CD8-positive, alpha-beta memory T cell (primary cell): ENCODE measurements around the gene RAB40A. TPM values are rescaled to one million over a fixed set of nuclear protein-coding genes. Genes with fewer than 3 reads are reported as not detected.
A peak's percentile ranks its signal among the peaks of the same experiment; 100 is the strongest.

Experiments used
- CTCF ChIA-PET: fragments of 350-600 bp; sonication (Branson Sonifier 250); formaldehyde crosslinking; loops from one replicate; lab custom pipeline; 2021; ENCODE audit warnings: antibody characterized with exemption; lab: Charles Lee
- POLR2A ChIA-PET: fragments of 350-600 bp; sonication (Branson Sonifier 250); formaldehyde crosslinking; loops from one replicate; lab custom pipeline; 2021; ENCODE audit warnings: antibody characterized with exemption; lab: Charles Lee
- DNase-seq, 5 donors: peaks; one replicate each; pipeline versions ENCODE4 v3.0.0 to v3.0.0-alpha.2; 2020 to 2022; ENCODE audit warnings: mixed read lengths in 1 of 5
- H3K27ac ChIP-seq: one replicate; pipeline ENCODE4 v1.7.0; 2013; ENCODE audit warnings: low read depth, mild to moderate bottlenecking, low read length, moderate library complexity
- H3K27me3 ChIP-seq: 2 replicates; pipeline ENCODE4 v1.7.0; 2013; ENCODE audit warnings: low read length, mild to moderate bottlenecking; ENCODE audit not compliant: insufficient read depth, poor library complexity, severe bottlenecking
- H3K36me3 ChIP-seq: 2 replicates; pipeline ENCODE4 v1.7.0; 2013; ENCODE audit warnings: mild to moderate bottlenecking, low read length, moderate library complexity; ENCODE audit not compliant: insufficient read depth
- H3K4me1 ChIP-seq: 2 replicates; pipeline ENCODE4 v1.7.0; 2013; ENCODE audit warnings: mild to moderate bottlenecking, low read length, moderate library complexity; ENCODE audit not compliant: insufficient read depth
- H3K4me3 ChIP-seq: 2 replicates; pipeline ENCODE4 v1.7.0; 2013; ENCODE audit warnings: mild to moderate bottlenecking, low read length
- H3K9me3 ChIP-seq: 2 replicates; pipeline ENCODE4 v1.7.0; 2013; ENCODE audit warnings: mild to moderate bottlenecking, low read length
- H3K27ac Mint-ChIP-seq, 8 donors: one replicate each; pipeline ENCODE4 v1.8.0; 2020 to 2021; ENCODE audit warnings: mixed read lengths in 8 of 8, mild to moderate bottlenecking in 6 of 8, inconsistent platforms in 3 of 8, moderate library complexity in 3 of 8
- H3K27me3 Mint-ChIP-seq, 2 donors: one replicate each; pipeline ENCODE4 v1.8.0; 2020 to 2021; ENCODE audit warnings: mixed read lengths in 2 of 2, mild to moderate bottlenecking in 1 of 2, moderate library complexity in 1 of 2
- H3K36me3 Mint-ChIP-seq, 3 donors: one replicate each; pipeline ENCODE4 v1.8.0; 2020 to 2021; ENCODE audit warnings: mixed read lengths in 3 of 3, inconsistent platforms in 1 of 3, mild to moderate bottlenecking in 1 of 3
- H3K4me1 Mint-ChIP-seq, 3 donors: one replicate each; pipeline ENCODE4 v1.8.0; 2020 to 2021; ENCODE audit warnings: mixed read lengths in 3 of 3, inconsistent platforms in 1 of 3, mild to moderate bottlenecking in 1 of 3
- H3K4me3 Mint-ChIP-seq, 7 donors: one replicate each; pipeline ENCODE4 v1.8.0; 2020 to 2021; ENCODE audit warnings: mixed read lengths in 7 of 7, mild to moderate bottlenecking in 6 of 7, moderate library complexity in 4 of 7, inconsistent platforms in 2 of 7
- H3K9me3 Mint-ChIP-seq, 5 donors: one replicate each; pipeline ENCODE4 v1.8.0; 2020 to 2022; ENCODE audit warnings: mixed read lengths in 5 of 5, mild to moderate bottlenecking in 3 of 5, moderate library complexity in 2 of 5, inconsistent platforms in 1 of 5
- polyA plus RNA-seq: library from polyadenylated mRNA; unstranded; fragments of 300-500 nt; fragmentation: Illumina TruSeq; gene quantifications from one replicate; pipeline ENCODE4 v1.2.3, GENCODE V29; 2021
- total RNA-seq, 2 experiments: library from RNA; stranded (reverse); gene quantifications; one replicate each; pipeline ENCODE4 v1.2.3, GENCODE V29; 2021

The RAB40A gene, protein sequence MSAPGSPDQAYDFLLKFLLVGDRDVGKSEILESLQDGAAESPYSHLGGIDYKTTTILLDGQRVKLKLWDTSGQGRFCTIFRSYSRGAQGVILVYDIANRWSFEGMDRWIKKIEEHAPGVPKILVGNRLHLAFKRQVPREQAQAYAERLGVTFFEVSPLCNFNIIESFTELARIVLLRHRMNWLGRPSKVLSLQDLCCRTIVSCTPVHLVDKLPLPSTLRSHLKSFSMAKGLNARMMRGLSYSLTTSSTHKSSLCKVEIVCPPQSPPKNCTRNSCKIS
- under 1 TPM in 1 of 2 experiments, not detected in 1; 0.13 TPM for total RNA-seq
- not detected for polyA plus RNA-seq

DNA sequence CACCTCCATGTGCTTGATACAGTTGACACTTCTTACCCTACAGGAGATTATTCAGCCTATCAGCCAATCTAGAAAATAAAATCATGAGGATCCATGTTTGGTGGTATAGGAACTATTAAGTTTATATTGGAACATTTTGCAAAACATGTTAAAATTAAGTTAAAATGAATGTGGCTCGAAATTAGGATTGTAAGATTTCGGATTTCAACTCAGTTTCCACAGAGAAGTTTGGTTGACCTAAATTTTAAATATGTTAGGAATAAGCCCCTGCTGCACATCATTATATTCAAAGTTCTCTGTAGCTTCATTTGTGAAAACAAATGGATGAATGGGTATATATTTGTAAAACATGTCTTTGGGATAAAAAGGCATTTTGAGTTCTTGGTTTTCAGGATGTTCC, at the start of gene RAB40A:
RAB40A (minus strand) TSS at position 101 of the 400 bp plus-strand sequence. CDS start 18,733 bp downstream, outside the sequence.
- no peak within 1 kb of the TSS for H3K27ac ChIP-seq
- no peak within 1 kb of the TSS for H3K4me3 Mint-ChIP-seq
- no peaks in the 10 kb centered on the region for H3K4me1 Mint-ChIP-seq
- no peaks in the 10 kb centered on the region for H3K36me3 Mint-ChIP-seq
- H3K4me1 ChIP-seq, result no peaks in the 10 kb centered on the region
- no peaks in the 10 kb centered on the region for H3K9me3 ChIP-seq
- ChIA-PET POLR2A (no interaction called here), CTCF (no interaction called here)
- peaks cover 4 to 11% of the 10 kb centered on the region in 2 donors for H3K27me3 Mint-ChIP-seq
- H3K36me3 ChIP-seq, result no peaks in the 10 kb centered on the region
- no peak within 1 kb of the TSS for H3K27ac Mint-ChIP-seq
- H3K9me3 Mint-ChIP-seq, result no peaks in the 10 kb centered on the region
- DNase-seq, result no peak
- H3K27me3 ChIP-seq, result no peaks in the 10 kb centered on the region
- H3K4me3 ChIP-seq, result no peak within 1 kb of the TSS

DNA sequence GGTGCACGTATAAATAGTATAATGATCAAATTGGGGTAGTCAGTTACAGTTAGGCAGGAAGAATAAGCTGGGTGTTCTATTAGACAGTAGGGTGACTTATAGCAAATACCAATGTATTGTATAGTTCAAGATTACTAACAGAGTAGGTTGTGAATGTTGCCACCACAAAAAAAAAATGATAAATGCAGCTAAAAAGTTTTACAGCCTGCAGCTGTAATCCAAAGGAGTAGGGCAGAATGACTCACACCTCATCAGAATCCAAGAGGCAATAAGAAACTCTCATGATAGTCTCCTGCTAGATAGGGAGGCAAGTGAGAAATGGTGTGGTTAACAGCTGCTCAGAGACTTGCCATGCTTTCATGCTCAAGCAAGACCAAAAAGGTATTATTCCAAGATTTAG, 46.5 kb upstream of the RAB40A start:
- Mint-ChIP-seq H3K4me1 (no peaks in the 10 kb centered on the region), H3K27ac (no peak overlapping the region), H3K27me3 (peaks cover 6 to 7% of the 10 kb centered on the region in 2 donors), H3K4me3 (no peak overlapping the region), H3K9me3 (no peaks in the 10 kb centered on the region), H3K36me3 (no peaks in the 10 kb centered on the region)
- no peak for DNase-seq
- no peaks in the 10 kb centered on the region for H3K27me3 ChIP-seq
- ChIA-PET POLR2A (interaction anchor here (0.5 kb wide), 1 partner anchor 89 kb away, joined by 4 read pairs; no protein-coding TSS in a partner anchor), CTCF (no interaction called here)
- no peaks in the 10 kb centered on the region for H3K36me3 ChIP-seq
- H3K27ac ChIP-seq, result no peak overlapping the region
- no peaks in the 10 kb centered on the region for H3K4me1 ChIP-seq
- no peaks in the 10 kb centered on the region for H3K9me3 ChIP-seq
- H3K4me3 ChIP-seq, result no peak overlapping the region

DNA sequence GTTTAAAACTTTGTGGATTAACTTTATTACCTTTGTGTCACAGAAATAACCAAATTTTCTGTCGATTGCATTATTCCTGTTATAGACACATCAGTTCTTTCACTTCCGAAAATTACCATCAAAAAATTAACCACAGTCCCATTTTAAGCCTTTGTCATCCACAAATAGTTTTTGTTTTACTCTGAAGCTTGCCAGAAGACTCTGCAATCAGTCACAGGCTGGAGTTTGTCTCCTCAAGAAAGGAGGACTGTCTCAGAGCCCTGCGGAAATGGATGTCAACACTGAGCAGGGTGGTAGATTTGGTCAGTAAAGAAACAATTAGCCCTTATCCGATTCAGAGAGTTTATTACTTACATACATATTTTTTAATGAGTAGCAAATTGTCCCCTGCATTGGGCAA, 45.9 kb upstream of the RAB40A start:
- H3K27ac Mint-ChIP-seq, result no peak overlapping the region
- H3K27ac ChIP-seq, result no peak overlapping the region
- H3K9me3 Mint-ChIP-seq, result no peaks in the 10 kb centered on the region
- ChIA-PET CTCF (no interaction called here), POLR2A (no interaction called here)
- no peak overlapping the region for H3K4me3 Mint-ChIP-seq
- H3K27me3 Mint-ChIP-seq, result peaks cover 7 to 8% of the 10 kb centered on the region in 2 donors
- DNase-seq, result no peak
- H3K36me3 Mint-ChIP-seq, result no peaks in the 10 kb centered on the region
- no peak overlapping the region for H3K4me3 ChIP-seq
- no peaks in the 10 kb centered on the region for H3K27me3 ChIP-seq
- H3K36me3 ChIP-seq, result no peaks in the 10 kb centered on the region
- H3K9me3 ChIP-seq, result no peaks in the 10 kb centered on the region
- H3K4me1 Mint-ChIP-seq, result no peaks in the 10 kb centered on the region
- no peaks in the 10 kb centered on the region for H3K4me1 ChIP-seq

DNA sequence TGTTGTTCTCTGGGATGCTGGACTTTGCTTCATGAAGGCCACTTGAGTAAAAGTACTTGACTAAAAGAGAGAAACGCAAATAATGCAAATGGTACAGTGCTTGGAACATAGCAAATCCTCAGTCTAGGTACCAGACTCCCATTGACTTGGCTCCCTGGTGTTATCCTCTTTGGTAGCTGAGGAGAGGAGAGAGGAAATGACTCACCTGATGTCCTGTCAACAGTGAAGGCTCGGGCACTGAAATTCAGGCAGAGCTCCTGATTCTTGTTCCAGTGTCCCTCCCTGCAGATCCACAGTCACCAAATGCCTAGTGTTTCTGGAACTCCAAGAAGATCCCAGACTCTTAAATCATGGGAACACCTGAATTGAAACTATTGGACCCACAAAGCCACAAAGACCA, 43.5 kb upstream of the RAB40A start:
- Histone ChIP-seq H3K36me3 (no peaks in the 10 kb centered on the region), H3K4me3 (no peak overlapping the region), H3K27me3 (no peaks in the 10 kb centered on the region), H3K9me3 (no peaks in the 10 kb centered on the region), H3K27ac (no peak overlapping the region), H3K4me1 (no peaks in the 10 kb centered on the region)
- Mint-ChIP-seq H3K4me1 (no peaks in the 10 kb centered on the region), H3K9me3 (no peaks in the 10 kb centered on the region), H3K4me3 (no peak overlapping the region), H3K36me3 (no peaks in the 10 kb centered on the region), H3K27me3 (peaks cover 7 to 8% of the 10 kb centered on the region in 2 donors), H3K27ac (no peak overlapping the region)
- CTCF ChIA-PET, result no interaction called here
- POLR2A ChIA-PET, result no interaction called here
- DNase-seq, result no peak

DNA sequence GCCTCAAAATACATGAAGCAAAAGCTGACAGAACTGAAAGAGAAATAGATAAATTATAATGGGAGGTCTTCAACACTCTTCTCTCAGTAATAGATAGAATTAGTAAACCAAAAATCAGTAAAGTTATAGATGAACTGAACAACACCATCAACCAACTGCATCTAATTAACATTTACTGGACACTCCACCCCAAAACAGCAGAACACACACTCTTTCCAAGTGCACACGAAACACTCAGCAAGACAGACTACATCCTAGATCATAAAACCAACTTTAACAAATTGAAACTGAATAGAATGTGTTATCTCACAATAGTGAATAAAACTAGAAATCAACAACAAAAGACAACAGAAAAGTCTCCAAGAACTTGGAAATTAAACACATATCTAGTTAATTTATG, 41.0 kb upstream of the RAB40A start:
- Mint-ChIP-seq H3K4me1 (no peaks in the 10 kb centered on the region), H3K27me3 (peaks cover 7 to 11% of the 10 kb centered on the region in 2 donors), H3K9me3 (no peaks in the 10 kb centered on the region), H3K4me3 (no peak overlapping the region), H3K36me3 (no peaks in the 10 kb centered on the region), H3K27ac (no peak overlapping the region)
- ChIA-PET POLR2A (no interaction called here), CTCF (no interaction called here)
- no peaks in the 10 kb centered on the region for H3K36me3 ChIP-seq
- H3K4me1 ChIP-seq, result no peaks in the 10 kb centered on the region
- no peak overlapping the region for H3K27ac ChIP-seq
- no peak overlapping the region for H3K4me3 ChIP-seq
- DNase-seq, result no peak
- H3K27me3 ChIP-seq, result no peaks in the 10 kb centered on the region
- no peaks in the 10 kb centered on the region for H3K9me3 ChIP-seq

DNA sequence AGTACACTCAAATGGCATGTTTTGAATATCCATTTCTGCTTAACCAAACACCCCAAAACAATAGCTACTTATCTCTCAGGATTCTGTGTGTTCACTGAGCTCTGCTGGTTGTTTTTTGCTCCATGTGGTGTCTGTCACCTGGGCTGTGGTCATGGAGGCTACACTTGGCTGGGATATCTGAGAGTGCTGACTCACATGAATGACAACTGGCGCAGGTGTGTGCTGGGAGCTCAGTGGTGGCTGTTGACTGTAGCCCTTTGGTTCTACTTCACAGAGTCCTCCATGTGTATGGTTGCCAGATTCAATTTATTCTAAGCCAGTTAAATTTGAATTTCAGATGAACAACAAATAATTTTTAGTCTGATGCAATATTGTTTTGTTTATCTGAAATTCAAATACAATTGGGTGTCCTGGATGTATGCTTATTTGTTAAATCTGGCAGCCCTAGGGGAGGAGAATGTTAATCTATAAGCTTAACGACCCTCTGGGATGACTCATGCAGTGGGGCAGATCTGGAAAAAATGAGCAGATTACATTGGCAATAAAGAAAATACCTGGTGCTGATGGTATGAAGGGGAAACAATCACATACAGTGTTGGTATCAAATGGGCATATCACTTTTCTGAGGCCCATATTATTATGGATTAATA, 37.8 kb upstream of the RAB40A start:
- H3K36me3 ChIP-seq, result no peaks in the 10 kb centered on the region
- Mint-ChIP-seq H3K9me3 (no peaks in the 10 kb centered on the region), H3K27me3 (peaks cover 0 to 11% of the 10 kb centered on the region in 2 donors), H3K36me3 (peaks cover 0 to 1% (median 0%) of the 10 kb centered on the region in 3 donors), H3K4me1 (peaks cover 6 to 13% (median 8%) of the 10 kb centered on the region in 3 donors), H3K4me3 (no peak overlapping the region), H3K27ac (no peak overlapping the region)
- no peak overlapping the region for H3K27ac ChIP-seq
- H3K4me3 ChIP-seq, result no peak overlapping the region
- ChIA-PET POLR2A (no interaction called here), CTCF (no interaction called here)
- no peak for DNase-seq
- no peaks in the 10 kb centered on the region for H3K9me3 ChIP-seq
- peaks cover 12% of the 10 kb centered on the region for H3K4me1 ChIP-seq
- H3K27me3 ChIP-seq, result no peaks in the 10 kb centered on the region

DNA sequence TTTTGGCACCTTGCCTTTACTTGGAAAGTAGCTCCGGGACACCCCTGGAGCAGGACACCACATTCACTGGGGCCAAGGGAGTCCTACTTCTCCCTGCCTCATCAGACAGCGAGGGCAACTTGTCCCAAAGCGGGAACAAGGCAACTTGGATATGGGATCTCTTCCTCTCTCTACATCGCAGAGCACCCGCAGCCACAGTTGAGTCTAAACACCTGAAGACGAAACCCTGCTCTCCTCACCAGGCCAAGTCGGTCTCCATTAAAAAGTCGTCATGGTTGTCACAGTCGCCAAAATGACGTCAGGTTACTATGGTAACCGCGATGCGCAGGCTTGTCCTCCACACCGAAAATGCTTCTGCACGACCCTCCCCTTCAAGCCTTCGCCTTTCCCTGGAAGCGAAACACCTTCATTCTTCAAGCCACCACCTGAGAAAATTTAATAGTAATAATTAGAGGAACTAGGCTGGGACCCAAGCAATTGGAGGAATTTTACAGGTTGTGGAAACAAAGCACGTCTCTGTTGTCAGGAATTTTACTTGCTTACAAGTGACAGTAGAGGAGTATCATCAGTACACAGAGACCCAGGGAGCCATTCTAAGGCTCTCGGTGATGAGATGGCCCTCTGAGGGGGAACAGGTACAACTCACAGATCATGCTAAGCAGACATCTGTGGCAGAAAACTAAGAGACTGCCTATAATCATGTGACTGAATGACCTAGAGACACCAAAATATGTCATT, 35.6 kb upstream of the RAB40A start:
- Mint-ChIP-seq H3K27ac (peak overlapping the region; percentile 62 to 96 (median 92)), H3K9me3 (no peaks in the 10 kb centered on the region), H3K4me3 (peak overlapping the region; percentile 83 to 90 (median 87)), H3K27me3 (peaks cover 0 to 7% of the 10 kb centered on the region in 2 donors), H3K4me1 (peaks cover 6 to 13% (median 8%) of the 10 kb centered on the region in 3 donors), H3K36me3 (peaks cover 0 to 1% (median 0%) of the 10 kb centered on the region in 3 donors)
- Histone ChIP-seq H3K27ac (peak overlapping the region; percentile 21), H3K27me3 (no peaks in the 10 kb centered on the region), H3K36me3 (no peaks in the 10 kb centered on the region), H3K9me3 (no peaks in the 10 kb centered on the region), H3K4me3 (peak overlapping the region; percentile 64), H3K4me1 (peaks cover 12% of the 10 kb centered on the region)
- POLR2A ChIA-PET, result no interaction called here
- CTCF ChIA-PET, result no interaction called here
- DNase-seq, result peak; percentile 25 to 79 (median 63)

DNA sequence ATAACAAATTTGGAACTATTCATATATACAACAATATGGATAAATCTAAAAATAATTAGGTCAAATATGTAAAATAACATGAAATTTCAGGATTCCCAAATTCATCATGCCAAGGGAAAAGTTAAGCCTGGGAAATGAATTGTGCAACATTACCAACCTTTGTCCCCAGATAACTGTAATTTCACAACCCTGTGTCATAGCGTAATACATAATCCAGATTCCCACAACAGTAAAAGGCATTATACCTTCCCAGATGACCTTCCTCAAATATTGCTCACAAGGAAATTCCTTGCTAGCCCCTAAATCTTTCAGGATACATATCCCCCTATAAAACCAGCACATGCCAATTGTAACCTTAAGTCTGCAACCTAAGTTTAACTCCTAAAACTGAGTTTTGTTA, 32.9 kb upstream of the RAB40A start:
- Mint-ChIP-seq H3K27me3 (peaks cover 0 to 7% of the 10 kb centered on the region in 2 donors), H3K4me1 (peaks cover 6 to 13% (median 8%) of the 10 kb centered on the region in 3 donors), H3K36me3 (peaks cover 0 to 1% (median 0%) of the 10 kb centered on the region in 3 donors), H3K9me3 (no peaks in the 10 kb centered on the region), H3K27ac (no peak overlapping the region), H3K4me3 (no peak overlapping the region)
- no peaks in the 10 kb centered on the region for H3K27me3 ChIP-seq
- no peak overlapping the region for H3K4me3 ChIP-seq
- ChIA-PET CTCF (no interaction called here), POLR2A (no interaction called here)
- H3K9me3 ChIP-seq, result no peaks in the 10 kb centered on the region
- no peak for DNase-seq
- no peak overlapping the region for H3K27ac ChIP-seq
- peaks cover 12% of the 10 kb centered on the region for H3K4me1 ChIP-seq
- H3K36me3 ChIP-seq, result no peaks in the 10 kb centered on the region
